Stomach (tissue), 4 donors: Measurements from ENCODE around the gene TTYH3.

Source experiments
- CTCF ChIP-seq, 7 experiments: fragments of 450-650 bp in 4 of 7; fragments of 200-600 bp in 3 of 7; sonication (generic) in 3 of 7; IDR thresholded peaks; one replicate each; pipeline ENCODE4 v1.5.1; 2016 to 2019; ENCODE audit warnings: antibody characterized with exemption in 7 of 7, control low read depth in 2 of 7, mild to moderate bottlenecking in 1 of 7
- POLR2A ChIP-seq, 4 donors: fragments of 450-650 bp; IDR thresholded peaks; one replicate each; pipeline ENCODE4 v1.6.1; 2016; ENCODE audit warnings: antibody characterized with exemption in 4 of 4, control low read depth in 2 of 4, mild to moderate bottlenecking in 1 of 4, moderate library complexity in 1 of 4
- POLR2AphosphoS5 ChIP-seq, 3 donors: sonication (generic); formaldehyde crosslinking; IDR thresholded peaks; one replicate each; pipeline ENCODE4 v1.6.1; 2016; ENCODE audit warnings: antibody characterized with exemption in 3 of 3

DNA sequence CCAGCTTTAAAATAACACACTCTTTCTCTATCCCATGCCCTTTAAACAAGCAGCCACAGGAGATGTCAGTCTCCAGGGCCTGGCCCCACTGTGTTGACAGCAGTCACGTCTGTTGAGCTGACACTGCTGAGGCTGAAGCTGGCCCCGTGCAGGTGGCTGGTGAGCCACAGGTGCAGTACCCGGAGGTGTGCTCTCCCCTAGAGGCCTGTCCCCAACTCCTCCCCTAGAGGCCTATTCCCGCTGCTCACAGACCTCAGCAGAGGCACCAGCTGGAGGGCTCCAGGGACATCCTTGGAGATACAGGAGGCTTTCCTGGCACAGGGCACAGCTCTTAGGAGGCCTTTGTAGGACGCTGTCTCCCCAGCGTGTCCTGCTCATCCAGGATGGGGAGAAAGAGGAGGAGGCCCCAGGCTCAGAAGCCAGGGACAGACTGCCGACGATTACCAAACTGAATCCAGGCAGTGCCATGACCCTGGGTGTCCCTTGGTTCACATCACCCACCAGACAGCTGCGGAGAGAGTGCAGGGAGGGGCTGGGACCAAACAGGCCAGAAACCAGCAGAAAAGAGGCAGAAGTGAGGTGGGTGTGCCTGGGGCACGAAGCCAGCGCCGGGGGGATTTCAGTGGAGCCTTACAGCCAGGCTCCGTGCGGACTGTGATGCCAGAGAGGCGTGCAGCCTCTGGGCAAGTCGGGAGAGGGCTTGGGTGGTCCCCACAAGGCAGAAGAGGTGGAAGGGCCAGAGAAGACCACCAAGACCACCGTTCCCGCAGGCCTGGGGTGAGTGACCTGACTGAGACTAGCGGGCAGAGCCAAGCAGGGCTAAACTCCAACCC is 18.5 kb upstream of the TTYH3 start:
- TF ChIP-seq POLR2A (IDR thresholded peaks at IDR 0.05) (no peak), CTCF (IDR thresholded peaks at IDR 0.05) (no peak), POLR2AphosphoS5 (IDR thresholded peaks at IDR 0.05) (no peak)
